Stimulated activated CD4-positive, alpha-beta T cell treated with anti-CD3 and anti-CD28 coated beads, Interleukin-1b, Interleukin-23, amount 100 ng/mL, for 1 hour (primary cell): ENCODE results near the gene TOMM40.
"Not testable (repeated sequence)": the region's sequence is repeated elsewhere in the genome, so short reads cannot be mapped to it uniquely, and the experiment has no call there.

ENCODE experiments used
- DNase-seq, 2 donors: peaks; one replicate each; pipeline ENCODE4 v3.0.0-alpha.2; 2020; ENCODE audit warnings: low read depth in 2 of 2

Gene TOMM40

DNA sequence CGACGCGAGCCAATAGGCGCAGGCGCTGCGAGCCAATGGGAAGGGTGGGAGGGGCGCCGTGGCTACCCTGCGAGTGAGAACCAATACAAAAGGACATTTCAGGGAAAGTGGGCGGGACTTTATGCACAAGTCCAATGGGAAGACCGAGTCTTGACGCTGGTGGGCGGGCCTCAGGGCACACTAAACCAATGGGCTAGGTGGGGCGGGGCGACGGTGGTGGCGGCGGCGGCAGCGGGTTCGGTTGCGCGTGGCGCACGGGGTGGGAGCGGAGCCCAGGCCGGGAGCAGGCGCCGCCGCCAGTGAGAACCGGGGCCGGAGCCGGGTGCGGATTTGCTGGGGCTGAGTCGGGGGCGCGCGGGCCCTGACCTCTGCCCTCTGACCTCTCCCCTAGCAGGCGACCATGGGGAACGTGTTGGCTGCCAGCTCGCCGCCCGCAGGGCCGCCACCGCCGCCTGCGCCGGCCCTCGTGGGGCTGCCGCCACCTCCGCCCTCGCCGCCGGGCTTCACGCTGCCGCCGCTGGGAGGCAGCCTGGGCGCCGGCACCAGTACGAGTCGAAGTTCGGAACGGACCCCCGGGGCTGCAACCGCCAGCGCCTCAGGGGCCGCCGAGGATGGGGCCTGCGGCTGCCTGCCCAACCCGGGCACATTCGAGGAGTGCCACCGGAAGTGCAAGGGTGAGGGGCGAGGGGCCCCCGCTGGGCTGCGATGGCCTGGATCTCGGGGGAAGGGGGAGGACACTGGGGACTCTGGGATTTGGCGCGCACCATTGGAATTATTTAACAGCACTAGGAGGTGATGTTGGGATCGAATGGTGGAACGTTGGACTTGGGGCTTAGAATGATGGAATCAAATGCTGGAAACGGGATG lies at the start of gene TOMM40:
TOMM40 (plus strand) TSS at position 239 of the 867 bp plus-strand sequence; CDS start at position 401, 162 bp downstream.
- DNase-seq = peak in 1 of 2 donors; percentile 99

DNA sequence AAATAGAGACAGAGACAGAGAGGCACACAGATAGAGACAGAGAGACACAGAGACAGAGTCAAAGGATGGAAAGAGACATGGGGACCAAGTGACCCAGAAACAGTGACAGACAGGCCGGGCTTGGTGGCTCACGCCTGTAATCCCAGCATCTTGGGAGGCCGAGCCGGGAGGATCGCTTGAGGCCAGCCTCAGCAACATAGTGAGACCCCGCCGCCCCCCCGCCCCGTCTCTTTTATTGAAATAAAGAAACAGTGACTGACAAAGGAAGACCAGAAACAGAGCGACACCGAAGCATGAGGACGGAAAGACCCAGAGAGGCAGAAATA lies 45.8 kb upstream of the TOMM40 start:
- DNase-seq = no peak

- peak; percentile 36 to 75 for DNase-seq
Measured at GRCh38 chr19:44845612-44846454, 45.2 kb upstream of the TOMM40 start, which contains the start of gene NECTIN2. NECTIN2 (plus strand) TSS chr19:44846297; CDS start chr19:44846526, 229 bp downstream.

- no peak for DNase-seq
Measured at GRCh38 chr19:44846455-44847143, 44.5 kb upstream of the TOMM40 start.

- DNase-seq = no peak
Measured at GRCh38 chr19:44847144-44848035, 43.7 kb upstream of the TOMM40 start.

- no peak for DNase-seq
Measured at GRCh38 chr19:44848036-44848811, 42.8 kb upstream of the TOMM40 start.

- DNase-seq = no peak
Measured at GRCh38 chr19:44848812-44849447, 42.1 kb upstream of the TOMM40 start.

DNA sequence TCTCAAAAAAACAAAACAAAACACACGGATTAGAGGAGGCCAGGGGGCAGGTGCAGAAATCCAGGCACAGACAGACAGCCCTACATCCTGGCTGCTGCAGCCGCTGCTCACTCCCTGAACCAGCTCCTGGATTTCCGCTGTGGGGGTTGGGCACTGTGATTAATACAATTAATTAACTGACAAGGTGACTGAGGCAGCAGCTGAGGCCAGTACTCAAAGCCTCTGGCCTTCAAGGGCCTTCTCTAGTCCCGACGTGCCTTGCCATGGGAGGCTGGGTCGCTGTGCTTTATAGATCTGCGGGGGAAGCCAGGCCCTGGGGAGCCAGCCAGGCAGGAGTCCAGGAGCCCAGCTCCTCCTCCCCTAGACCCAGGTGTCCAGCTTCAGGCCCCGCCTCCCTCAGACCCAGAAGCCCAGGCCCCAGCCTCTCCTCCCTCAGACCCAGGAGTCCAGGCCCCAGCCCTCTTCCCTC lies 40.4 kb upstream of the TOMM40 start:
- no peak for DNase-seq

DNA sequence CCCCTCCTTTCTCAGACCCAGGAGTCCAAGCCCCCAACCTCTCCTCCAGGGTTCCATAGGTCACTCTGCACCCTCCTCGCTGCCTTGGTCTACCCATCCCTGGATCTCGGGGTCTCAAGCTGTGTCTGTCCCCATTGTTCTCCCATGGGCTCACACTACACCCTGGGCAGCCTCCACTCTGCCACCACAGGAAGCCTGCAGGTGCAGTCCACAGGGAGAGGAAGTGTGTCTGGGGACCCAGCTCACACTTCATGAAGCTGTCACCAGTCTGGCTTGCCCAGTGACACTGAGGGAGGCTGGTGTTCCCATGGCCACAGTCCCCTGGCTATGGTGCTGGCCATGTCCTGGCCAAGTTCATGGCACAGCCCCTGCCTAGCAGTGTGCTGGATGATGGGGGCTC lies 39.6 kb upstream of the TOMM40 start:
- no peak for DNase-seq

- DNase-seq = no peak
Measured at GRCh38 chr19:44855606-44856005, 35.4 kb upstream of the TOMM40 start.

GRCh38 chr19:44856421-44857083 lies 34.5 kb upstream of the TOMM40 start:
- DNase-seq = no peak

GRCh38 chr19:44857837-44858236 lies 33.2 kb upstream of the TOMM40 start:
- DNase-seq = no peak

DNA sequence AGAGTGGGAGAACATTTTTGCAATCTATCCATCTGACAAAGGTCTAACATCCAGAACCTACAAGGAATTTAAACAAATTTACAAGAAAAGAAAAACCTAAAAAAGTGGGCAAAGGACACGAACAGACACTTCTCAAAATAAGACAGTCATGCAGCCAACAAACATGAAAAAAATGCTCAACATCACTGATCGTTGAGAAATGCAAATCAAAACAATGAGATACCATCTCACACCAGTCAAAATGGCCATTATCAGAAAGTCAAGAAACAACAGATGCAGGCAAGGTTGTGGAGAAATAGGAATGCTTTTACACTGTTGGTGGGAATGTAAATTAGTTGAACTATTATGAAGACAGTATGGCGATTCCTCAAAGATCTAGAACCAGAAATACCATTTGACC lies 29.5 kb upstream of the TOMM40 start:
- DNase-seq = not testable (repeated sequence)

GRCh38 chr19:44863990-44864389 lies 27.1 kb upstream of the TOMM40 start:
- DNase-seq = no peak

DNA sequence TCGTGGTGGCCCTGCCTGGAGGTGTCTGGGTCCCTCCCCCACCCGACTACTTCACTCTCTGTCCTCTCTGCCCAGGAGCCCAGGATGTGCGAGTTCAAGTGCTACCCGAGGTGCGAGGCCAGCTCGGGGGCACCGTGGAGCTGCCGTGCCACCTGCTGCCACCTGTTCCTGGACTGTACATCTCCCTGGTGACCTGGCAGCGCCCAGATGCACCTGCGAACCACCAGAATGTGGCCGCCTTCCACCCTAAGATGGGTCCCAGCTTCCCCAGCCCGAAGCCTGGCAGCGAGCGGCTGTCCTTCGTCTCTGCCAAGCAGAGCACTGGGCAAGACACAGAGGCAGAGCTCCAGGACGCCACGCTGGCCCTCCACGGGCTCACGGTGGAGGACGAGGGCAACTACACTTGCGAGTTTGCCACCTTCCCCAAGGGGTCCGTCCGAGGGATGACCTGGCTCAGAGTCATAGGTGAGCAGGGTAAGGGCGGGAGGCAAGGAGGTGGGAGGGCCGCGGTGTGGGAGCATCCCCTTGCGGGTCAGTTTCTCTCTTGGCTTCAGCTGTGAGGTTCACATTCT lies 25.8 kb upstream of the TOMM40 start:
- no peak for DNase-seq

DNA sequence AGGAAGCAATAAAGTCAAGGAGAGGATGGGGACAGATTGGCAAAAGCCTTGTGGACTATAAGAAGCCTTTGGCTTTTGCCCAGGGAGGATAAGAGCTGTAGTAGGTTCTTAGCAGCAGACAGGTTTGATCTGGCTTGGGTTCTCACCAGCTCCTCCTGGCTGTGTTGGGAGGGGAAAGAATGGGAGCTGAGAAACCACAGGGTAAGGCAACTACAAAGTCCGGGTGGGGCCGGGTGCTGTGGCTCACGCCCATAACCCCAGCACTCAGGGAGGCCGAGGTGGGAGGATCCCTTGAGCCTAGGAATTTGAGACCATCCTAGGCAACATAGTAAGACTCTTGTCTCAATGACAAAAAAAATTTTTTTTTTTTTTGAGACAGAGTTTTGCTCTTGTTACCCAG lies 24.4 kb upstream of the TOMM40 start:
- DNase-seq = no peak

- no peak for DNase-seq
Measured at GRCh38 chr19:44867578-44867977, 23.5 kb upstream of the TOMM40 start.

DNA sequence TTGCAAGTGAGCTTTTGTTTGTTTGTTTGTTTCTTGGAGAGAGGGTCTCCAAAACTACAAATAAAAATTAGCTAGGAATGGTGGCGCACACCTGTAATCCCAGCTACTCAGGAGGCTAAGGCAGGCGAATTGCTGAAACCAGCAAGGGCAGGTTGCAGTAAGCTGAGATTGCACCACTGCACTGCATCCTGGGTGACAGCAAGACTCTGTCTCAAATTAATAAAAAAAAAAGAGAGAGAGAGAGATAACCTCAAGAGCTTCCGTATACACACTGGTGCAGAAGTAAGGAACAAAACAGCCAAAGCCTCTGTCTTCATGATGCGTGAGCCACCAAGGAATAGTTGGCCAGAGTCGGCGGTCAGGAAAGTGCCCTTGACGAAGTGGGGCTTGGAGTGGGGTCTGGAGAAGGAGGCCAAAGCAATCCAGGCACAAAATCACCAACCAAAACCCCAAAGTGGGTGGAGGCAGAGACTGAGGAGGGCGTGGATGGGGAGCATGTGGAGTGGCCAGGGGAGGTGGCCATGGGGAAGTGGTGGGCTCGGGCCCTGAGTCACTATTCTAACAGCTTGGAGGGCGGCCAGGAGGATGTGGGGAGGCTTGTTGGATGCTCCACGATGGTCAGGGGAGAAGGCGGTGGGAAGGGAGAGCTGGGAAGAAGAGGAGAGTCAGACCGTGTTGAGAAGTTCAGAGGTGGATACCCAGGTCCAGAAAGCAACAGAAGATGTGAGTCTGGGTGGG lies 21.2 kb upstream of the TOMM40 start:
- DNase-seq = no peak
